Kidney (tissue), 14 donors: Measurements from ENCODE around the gene LRRN2. TPM values are rescaled to one million over a fixed set of nuclear protein-coding genes. Genes with fewer than 3 reads are reported as not detected.

Experiments
- DNase-seq, 5 donors: peaks; one replicate each; pipeline ENCODE4 v3.0.0-alpha.2; 2013 to 2020
- FAIRE-seq: peaks from 2 replicates; lab custom pipeline; 2012; peaks lifted over from hg19 to GRCh38; lab: Jason Lieb, UNC
- H3K27ac ChIP-seq, 2 donors: one replicate each; pipeline ENCODE4 v1.7.0; 2013; ENCODE audit warnings: low read depth in 2 of 2, low read length in 2 of 2, inconsistent platforms in 1 of 2
- H3K27me3 ChIP-seq: one replicate; pipeline ENCODE4 v1.7.1; 2013; ENCODE audit warnings: low read length, inconsistent platforms; ENCODE audit not compliant: control insufficient read depth, insufficient read depth
- H3K36me3 ChIP-seq, 3 donors: one replicate each; pipeline versions ENCODE4 v1.7.0 to v1.7.1; 2013; ENCODE audit warnings: low read length in 3 of 3, control low read depth in 1 of 3, inconsistent platforms in 1 of 3; ENCODE audit not compliant: insufficient read depth in 3 of 3, control insufficient read depth in 2 of 3
- H3K4me1 ChIP-seq, 3 donors: one replicate each; pipeline versions ENCODE4 v1.7.0 to v1.7.1; 2013; ENCODE audit warnings: low read length in 3 of 3, inconsistent platforms in 1 of 3, low read depth in 1 of 3; ENCODE audit not compliant: control insufficient read depth in 2 of 3, insufficient read depth in 2 of 3
- H3K4me3 ChIP-seq, 3 donors: one replicate each; pipeline versions ENCODE4 v1.7.0 to v1.8.1; 2013; ENCODE audit warnings: low read length in 3 of 3, control low read depth in 1 of 3, inconsistent platforms in 1 of 3
- H3K9ac ChIP-seq, 3 donors: one replicate each; pipeline versions ENCODE4 v1.7.0 to v1.7.1; 2013; ENCODE audit warnings: low read length in 3 of 3, control low read depth in 1 of 3, inconsistent platforms in 1 of 3
- H3K9me3 ChIP-seq, 3 donors: one replicate each; pipeline versions ENCODE4 v1.7.0 to v1.7.1; 2013; ENCODE audit warnings: low read length in 3 of 3, control low read depth in 1 of 3, inconsistent platforms in 1 of 3; ENCODE audit not compliant: control insufficient read depth in 2 of 3, insufficient read depth in 1 of 3
- CTCF ChIP-seq: IDR thresholded peaks from 3 replicates; pipeline ENCODE4 v1.5.1; 2012; ENCODE audit warnings: mild to moderate bottlenecking, moderate library complexity, borderline replicate concordance; ENCODE audit not compliant: insufficient read depth; ENCODE audit errors: extremely low read depth
- intact Hi-C: fragments of 100-400 bp; cut with DNase I; formaldehyde crosslinking; loops from one replicate; pipeline ENCODE4 v1.11.1; 2022
- polyA plus RNA-seq: library from polyadenylated mRNA; stranded (reverse); fragments of 350-450 nt; fragmentation: Illumina TruSeq; extraction: RNeasy Lipid Tissue Mini Kit (QIAGEN cat#74804); gene quantifications from one replicate; pipeline ENCODE4 v1.2.3, GENCODE V29; 2014; ENCODE audit warnings: low read depth, low replicate concordance; ENCODE audit not compliant: insufficient read depth
- total RNA-seq: library from RNA; stranded (reverse); fragmentation: NEBNext Ultra II Directional; extraction: Animal tissue kit (Norgen Biotek cat#: 25700); gene quantifications from one replicate; pipeline ENCODE4 v1.2.1, GENCODE V29; 2021
- donor health status: control.
- donor health status: control.
- donor health status: control.
- donor health status: control.
- donor health status: control.
- donor health status: DM: yes; HTN: yes; CAD: no.
- donor health status: Normal renal cell carcinoma (clear cell type).

Gene LRRN2
- total and polyA plus RNA-seq, 2 donors from 2014 or later, result 14.4 to 16.0 TPM

- Histone ChIP-seq H3K9me3 (no peaks in the 10 kb centered on the region), H3K27ac (no peak overlapping the region), H3K4me1 (peaks cover 0 to 16% (median 10%) of the 10 kb centered on the region in 3 donors), H3K4me3 (no peak overlapping the region), H3K9ac (peak overlapping the region in 1 of 3 donors; percentile 30), H3K36me3 (no peaks in the 10 kb centered on the region), H3K27me3 (no peaks in the 10 kb centered on the region)
- TF ChIP-seq CTCF, result no peak
- FAIRE-seq (no peak), DNase-seq (peak; percentile 40 to 60 (median 45))
- intact Hi-C loops, result no loop called here
Observed at GRCh38 chr1:204623894-204624361, 61.6 kb downstream of the LRRN2 start.

- FAIRE-seq, result no peak
- Histone ChIP-seq H3K4me3 (no peak overlapping the region), H3K9ac (peak overlapping the region in 1 of 3 donors; percentile 30), H3K27me3 (no peaks in the 10 kb centered on the region), H3K27ac (no peak overlapping the region), H3K4me1 (peaks cover 0 to 16% (median 10%) of the 10 kb centered on the region in 3 donors), H3K36me3 (no peaks in the 10 kb centered on the region), H3K9me3 (no peaks in the 10 kb centered on the region)
- peak; percentile 23 to 95 (median 57) for DNase-seq
- TF ChIP-seq CTCF, result no peak
- intact Hi-C loops, result no loop called here
Observed at GRCh38 chr1:204623365-204623893, 62.1 kb downstream of the LRRN2 start.

GRCh38 chr1:204621996-204622395 is 63.5 kb downstream of the LRRN2 start:
- H3K27me3 ChIP-seq, result no peaks in the 10 kb centered on the region
- no peak for TF ChIP-seq CTCF
- intact Hi-C loops, result no loop called here
- no peak overlapping the region for H3K4me3 ChIP-seq
- peak in 1 of 5 donors; percentile 32 for DNase-seq
- H3K36me3 ChIP-seq, result no peaks in the 10 kb centered on the region
- FAIRE-seq, result no peak
- no peak overlapping the region for H3K27ac ChIP-seq
- no peaks in the 10 kb centered on the region for H3K9me3 ChIP-seq
- peaks cover 0 to 16% (median 10%) of the 10 kb centered on the region in 3 donors for H3K4me1 ChIP-seq
- no peak overlapping the region for H3K9ac ChIP-seq

GRCh38 chr1:204621396-204621795 is 64.1 kb downstream of the LRRN2 start:
- H3K9me3 ChIP-seq, result no peaks in the 10 kb centered on the region
- DNase-seq (peak in 1 of 5 donors; percentile 2), FAIRE-seq (no peak)
- H3K4me1 ChIP-seq, result peaks cover 0 to 16% (median 10%) of the 10 kb centered on the region in 3 donors
- no peak for TF ChIP-seq CTCF
- H3K27ac ChIP-seq, result no peak overlapping the region
- H3K9ac ChIP-seq, result no peak overlapping the region
- no peaks in the 10 kb centered on the region for H3K27me3 ChIP-seq
- H3K4me3 ChIP-seq, result no peak overlapping the region
- intact Hi-C loops, result no loop called here
- no peaks in the 10 kb centered on the region for H3K36me3 ChIP-seq
